ENCODE measurements around the gene FST.

DNA sequence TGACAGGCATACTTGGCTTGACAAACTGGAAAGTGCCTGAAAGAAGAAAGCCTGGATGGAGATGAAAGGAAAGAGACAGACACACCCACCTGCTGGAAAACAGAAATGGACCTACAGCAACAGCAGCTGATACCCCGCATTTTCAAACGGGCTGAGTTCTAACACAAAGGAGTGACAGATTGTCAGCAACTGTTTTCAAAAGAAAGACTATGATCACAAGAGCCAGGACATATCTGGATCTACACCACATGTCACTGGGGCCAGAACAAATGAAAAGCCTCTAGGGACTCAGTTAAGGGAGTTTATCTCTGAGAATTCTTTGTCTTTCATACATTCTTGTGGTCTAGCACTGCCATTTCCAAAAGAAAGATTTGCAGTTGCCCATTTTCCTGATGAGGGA is 24.1 kb upstream of the FST start:
- TF ChIP-seq POLR2AphosphoS5 (IDR thresholded peaks at IDR 0.05; ENCODE audit: low read depth, low read length) (no peak), POLR2A (IDR thresholded peaks at IDR 0.05; ENCODE audit: low read depth, low read length) (no peak), POU2F2 (IDR thresholded peaks at IDR 0.05; ENCODE audit: low read depth, low read length) (no peak), TAF1 (IDR thresholded peaks at IDR 0.05; ENCODE audit: low read depth, low read length) (no peak), PAX5 (IDR thresholded peaks at IDR 0.05; ENCODE audit: insufficient read depth, low read length, severe bottlenecking) (no peak), SPI1 (IDR thresholded peaks at IDR 0.05; ENCODE audit: low read depth, low read length) (no peak)

Measured in GM12891 (cell line).